Activated naive CD8-positive, alpha-beta T cell treated with anti-CD3 and anti-CD28 coated beads, Interleukin-2, amount 50 U/mL, for 24 hours (primary cell): ENCODE measurements around the gene ULBP2.
"Not testable (repeated sequence)": the region's sequence is repeated elsewhere in the genome, so short reads cannot be mapped to it uniquely, and the experiment has no call there.

Source experiments
- ATAC-seq: fragments of 150-1000 bp; cut with Tn5 transposase; one replicate; pipeline ENCODE4 v1.10.0; 2021
- DNase-seq: peaks from one replicate; pipeline ENCODE4 v3.0.0; 2021
- H3K27ac Mint-ChIP-seq: one replicate; pipeline ENCODE4 v1.8.0; 2021; ENCODE audit warnings: mild to moderate bottlenecking, mixed read lengths
- H3K27me3 Mint-ChIP-seq: one replicate; pipeline ENCODE4 v1.8.0; 2021; ENCODE audit warnings: mixed read lengths
- H3K36me3 Mint-ChIP-seq: one replicate; pipeline ENCODE4 v1.8.0; 2021; ENCODE audit warnings: low read depth, mixed read lengths
- H3K4me1 Mint-ChIP-seq: one replicate; pipeline ENCODE4 v1.8.0; 2021; ENCODE audit warnings: mixed read lengths
- H3K4me3 Mint-ChIP-seq: one replicate; pipeline ENCODE4 v1.8.0; 2021; ENCODE audit warnings: mild to moderate bottlenecking, moderate library complexity, mixed read lengths
- H3K9me3 Mint-ChIP-seq: one replicate; pipeline ENCODE4 v1.8.0; 2021; ENCODE audit warnings: mixed read lengths

Gene ULBP2

GRCh38 chr6:149904661-149905370, 37.0 kb upstream of the ULBP2 start:
- peaks cover 17% of the 10 kb centered on the region for H3K9me3 Mint-ChIP-seq
- peaks cover 2% of the 10 kb centered on the region for H3K27me3 Mint-ChIP-seq
- no peak overlapping the region for H3K4me3 Mint-ChIP-seq
- H3K4me1 Mint-ChIP-seq, result no peaks in the 10 kb centered on the region
- no peak overlapping the region for H3K27ac Mint-ChIP-seq
- ATAC-seq (no peak), DNase-seq (no peak)
- peaks cover 6% of the 10 kb centered on the region for H3K36me3 Mint-ChIP-seq

- Mint-ChIP-seq H3K27ac (no peak overlapping the region), H3K27me3 (peaks cover 5% of the 10 kb centered on the region), H3K4me1 (no peaks in the 10 kb centered on the region), H3K36me3 (peaks cover 6% of the 10 kb centered on the region), H3K9me3 (peaks cover 17% of the 10 kb centered on the region), H3K4me3 (no peak overlapping the region)
- DNase-seq, result no peak
- ATAC-seq, result no peak
These were observed 36.4 kb upstream of the ULBP2 start for GRCh38 chr6:149905371-149905910.

GRCh38 chr6:149905911-149906371, 35.9 kb upstream of the ULBP2 start:
- no peak for ATAC-seq
- peaks cover 8% of the 10 kb centered on the region for H3K27me3 Mint-ChIP-seq
- no peaks in the 10 kb centered on the region for H3K4me1 Mint-ChIP-seq
- H3K27ac Mint-ChIP-seq, result no peak overlapping the region
- H3K9me3 Mint-ChIP-seq, result peaks cover 17% of the 10 kb centered on the region
- H3K4me3 Mint-ChIP-seq, result no peak overlapping the region
- no peak for DNase-seq
- H3K36me3 Mint-ChIP-seq, result peaks cover 6% of the 10 kb centered on the region

- no peak overlapping the region for H3K4me3 Mint-ChIP-seq
- H3K36me3 Mint-ChIP-seq, result peaks cover 6% of the 10 kb centered on the region
- peaks cover 17% of the 10 kb centered on the region for H3K9me3 Mint-ChIP-seq
- peaks cover 10% of the 10 kb centered on the region for H3K27me3 Mint-ChIP-seq
- ATAC-seq, result no peak
- no peak overlapping the region for H3K27ac Mint-ChIP-seq
- no peaks in the 10 kb centered on the region for H3K4me1 Mint-ChIP-seq
- DNase-seq, result no peak
These were observed 35.4 kb upstream of the ULBP2 start for GRCh38 chr6:149906405-149906804.

- no peak overlapping the region for H3K27ac Mint-ChIP-seq
- DNase-seq (no peak), ATAC-seq (no peak)
- H3K27me3 Mint-ChIP-seq, result peaks cover 13% of the 10 kb centered on the region
- H3K9me3 Mint-ChIP-seq, result peaks cover 17% of the 10 kb centered on the region
- H3K4me1 Mint-ChIP-seq, result no peaks in the 10 kb centered on the region
- H3K4me3 Mint-ChIP-seq, result no peak overlapping the region
- H3K36me3 Mint-ChIP-seq, result peaks cover 6% of the 10 kb centered on the region
These were observed 34.5 kb upstream of the ULBP2 start for GRCh38 chr6:149907317-149907716.

GRCh38 chr6:149908480-149908879, 33.3 kb upstream of the ULBP2 start:
- not testable (repeated sequence) for DNase-seq, ATAC-seq, H3K27ac Mint-ChIP-seq, H3K4me1 Mint-ChIP-seq, H3K36me3 Mint-ChIP-seq, H3K4me3 Mint-ChIP-seq
- Mint-ChIP-seq H3K9me3 (peaks cover 17% of the 10 kb centered on the region), H3K27me3 (peaks cover 18% of the 10 kb centered on the region)

- Mint-ChIP-seq H3K4me1 (no peaks in the 10 kb centered on the region), H3K9me3 (peaks cover 17% of the 10 kb centered on the region), H3K36me3 (peaks cover 6% of the 10 kb centered on the region), H3K4me3 (no peak overlapping the region), H3K27ac (no peak overlapping the region), H3K27me3 (peaks cover 24% of the 10 kb centered on the region)
- ATAC-seq (no peak), DNase-seq (no peak)
These were observed 31.9 kb upstream of the ULBP2 start for GRCh38 chr6:149909701-149910470.

GRCh38 chr6:149910721-149911151, 31.1 kb upstream of the ULBP2 start:
- ATAC-seq (no peak), DNase-seq (no peak)
- H3K9me3 Mint-ChIP-seq, result peaks cover 17% of the 10 kb centered on the region
- H3K4me3 Mint-ChIP-seq, result no peak overlapping the region
- H3K27ac Mint-ChIP-seq, result no peak overlapping the region
- peaks cover 6% of the 10 kb centered on the region for H3K36me3 Mint-ChIP-seq
- no peaks in the 10 kb centered on the region for H3K4me1 Mint-ChIP-seq
- peaks cover 24% of the 10 kb centered on the region for H3K27me3 Mint-ChIP-seq

- Mint-ChIP-seq H3K27me3 (peaks cover 24% of the 10 kb centered on the region), H3K9me3 (peaks cover 15% of the 10 kb centered on the region)
- not testable (repeated sequence) for H3K4me1 Mint-ChIP-seq, H3K36me3 Mint-ChIP-seq, H3K27ac Mint-ChIP-seq, H3K4me3 Mint-ChIP-seq, ATAC-seq, DNase-seq
These were observed 29.1 kb upstream of the ULBP2 start for GRCh38 chr6:149912680-149913079.

- Mint-ChIP-seq H3K27me3 (peaks cover 22% of the 10 kb centered on the region), H3K27ac (no peak overlapping the region), H3K9me3 (peaks cover 11% of the 10 kb centered on the region), H3K36me3 (peaks cover 5% of the 10 kb centered on the region), H3K4me1 (peaks cover 4% of the 10 kb centered on the region), H3K4me3 (no peak overlapping the region)
- ATAC-seq (no peak), DNase-seq (no peak)
These were observed 28.7 kb upstream of the ULBP2 start for GRCh38 chr6:149913085-149913484.

GRCh38 chr6:149913540-149914240, 28.1 kb upstream of the ULBP2 start:
- no peak for DNase-seq
- Mint-ChIP-seq H3K9me3 (peaks cover 7% of the 10 kb centered on the region), H3K4me1 (peaks cover 4% of the 10 kb centered on the region), H3K27ac (no peak overlapping the region), H3K36me3 (peaks cover under 1% of the 10 kb centered on the region), H3K27me3 (peaks cover 24% of the 10 kb centered on the region), H3K4me3 (no peak overlapping the region)
- ATAC-seq, result no peak

- no peak for ATAC-seq
- no peak overlapping the region for H3K27ac Mint-ChIP-seq
- H3K27me3 Mint-ChIP-seq, result peaks cover 27% of the 10 kb centered on the region
- no peaks in the 10 kb centered on the region for H3K9me3 Mint-ChIP-seq
- no peak overlapping the region for H3K4me3 Mint-ChIP-seq
- DNase-seq, result no peak
- no peaks in the 10 kb centered on the region for H3K36me3 Mint-ChIP-seq
- H3K4me1 Mint-ChIP-seq, result peaks cover 4% of the 10 kb centered on the region
These were observed 25.6 kb upstream of the ULBP2 start for GRCh38 chr6:149915970-149916865.

- peaks cover 4% of the 10 kb centered on the region for H3K4me1 Mint-ChIP-seq
- H3K27ac Mint-ChIP-seq, result no peak overlapping the region
- H3K36me3 Mint-ChIP-seq, result no peaks in the 10 kb centered on the region
- no peaks in the 10 kb centered on the region for H3K9me3 Mint-ChIP-seq
- no peak overlapping the region for H3K4me3 Mint-ChIP-seq
- no peak for ATAC-seq
- DNase-seq, result no peak
- peaks cover 34% of the 10 kb centered on the region for H3K27me3 Mint-ChIP-seq
These were observed 24.1 kb upstream of the ULBP2 start for GRCh38 chr6:149917679-149918078.
